Ecto neural progenitor cell (in vitro differentiated cells): Measurements from ENCODE around the gene MMD2.
"Not testable (repeated sequence)": the region's sequence is repeated elsewhere in the genome, so short reads cannot be mapped to it uniquely, and the experiment has no call there.

Experiments
- DNase-seq: peaks from one replicate; pipeline ENCODE4 v3.0.0-alpha.2; 2018; ENCODE audit warnings: low spot score

The MMD2 gene, protein sequence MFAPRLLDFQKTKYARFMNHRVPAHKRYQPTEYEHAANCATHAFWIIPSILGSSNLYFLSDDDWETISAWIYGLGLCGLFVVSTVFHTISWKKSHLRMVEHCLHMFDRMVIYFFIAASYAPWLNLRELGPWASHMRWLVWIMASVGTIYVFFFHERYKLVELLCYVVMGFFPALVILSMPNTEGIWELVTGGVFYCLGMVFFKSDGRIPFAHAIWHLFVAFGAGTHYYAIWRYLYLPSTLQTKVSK

DNA sequence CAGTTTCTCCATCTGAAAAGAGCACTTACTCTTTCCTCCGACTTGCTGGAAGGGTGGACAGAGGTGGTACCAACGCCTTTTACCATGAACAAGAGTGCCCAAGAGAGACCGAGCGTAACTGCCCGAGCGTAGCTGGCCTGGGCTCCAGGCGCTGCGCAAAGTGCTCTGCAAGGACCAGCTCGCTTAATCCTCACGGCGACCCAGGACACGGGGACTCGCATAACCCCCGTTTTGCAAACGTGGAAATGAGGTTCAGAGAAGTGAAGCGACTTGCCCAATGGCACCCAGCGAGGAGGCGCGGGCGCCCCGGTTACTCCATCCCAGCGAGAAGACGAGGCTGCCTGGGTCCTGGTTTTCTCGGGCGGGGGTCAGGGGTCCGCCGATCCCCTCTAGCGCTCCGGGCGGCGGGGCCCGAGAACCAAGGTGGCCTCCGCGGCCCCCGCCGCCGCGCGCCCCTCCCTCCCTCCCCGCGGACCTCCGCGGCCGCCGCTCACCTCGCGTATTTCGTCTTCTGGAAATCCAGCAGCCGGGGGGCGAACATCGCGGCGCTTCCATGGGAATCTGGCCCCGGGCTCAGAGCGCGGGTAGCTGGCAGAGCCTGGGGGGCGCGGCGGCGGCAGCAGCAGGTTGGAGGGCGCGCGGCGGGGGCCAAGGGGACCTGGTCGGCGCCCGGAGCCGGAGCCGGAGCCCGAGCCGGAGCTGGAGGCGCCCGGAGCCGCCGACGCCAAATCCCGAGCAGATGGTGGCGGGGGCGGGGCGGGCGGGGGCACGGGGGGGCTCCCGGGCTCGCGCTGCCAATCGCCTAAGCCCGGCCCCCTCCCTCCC, at the start of gene MMD2:
TSS of gene MMD2 (minus strand) at position 711 of the 825 bp plus-strand sequence. CDS start at position 541, 170 bp downstream.
- DNase-seq, result peak; percentile 66

GRCh38 chr7:5005066-5005465, 46.1 kb upstream of the MMD2 start:
- DNase-seq, result no peak

DNA sequence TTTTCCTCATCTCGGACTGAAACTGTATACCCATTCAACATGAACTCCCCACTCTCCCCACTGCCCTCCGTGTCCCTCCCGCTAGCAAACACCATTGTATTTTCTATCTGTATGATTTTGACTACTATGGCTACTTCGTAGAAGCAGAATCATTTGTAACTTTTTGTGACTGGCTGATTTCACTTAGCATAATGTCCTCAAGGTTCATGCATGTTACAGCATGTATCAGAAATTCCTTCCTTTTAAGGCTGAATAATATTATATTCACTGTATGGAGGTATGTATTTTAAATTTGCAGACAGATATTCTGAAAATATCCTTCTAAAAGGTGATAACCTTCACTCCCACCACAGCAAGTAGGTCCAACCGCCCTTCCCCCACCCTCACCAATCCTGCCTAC, 42.9 kb upstream of the MMD2 start:
- no peak for DNase-seq

- no peak for DNase-seq
These were observed 42.0 kb upstream of the MMD2 start for GRCh38 chr7:5001003-5001402.

GRCh38 chr7:4999369-4999950, 40.5 kb upstream of the MMD2 start:
- no peak for DNase-seq

- DNase-seq, result no peak
These were observed 39.9 kb upstream of the MMD2 start for GRCh38 chr7:4998910-4999309.

GRCh38 chr7:4998244-4998643, 39.3 kb upstream of the MMD2 start:
- no peak for DNase-seq

GRCh38 chr7:4996696-4997222, 37.8 kb upstream of the MMD2 start:
- DNase-seq, result no peak

DNA sequence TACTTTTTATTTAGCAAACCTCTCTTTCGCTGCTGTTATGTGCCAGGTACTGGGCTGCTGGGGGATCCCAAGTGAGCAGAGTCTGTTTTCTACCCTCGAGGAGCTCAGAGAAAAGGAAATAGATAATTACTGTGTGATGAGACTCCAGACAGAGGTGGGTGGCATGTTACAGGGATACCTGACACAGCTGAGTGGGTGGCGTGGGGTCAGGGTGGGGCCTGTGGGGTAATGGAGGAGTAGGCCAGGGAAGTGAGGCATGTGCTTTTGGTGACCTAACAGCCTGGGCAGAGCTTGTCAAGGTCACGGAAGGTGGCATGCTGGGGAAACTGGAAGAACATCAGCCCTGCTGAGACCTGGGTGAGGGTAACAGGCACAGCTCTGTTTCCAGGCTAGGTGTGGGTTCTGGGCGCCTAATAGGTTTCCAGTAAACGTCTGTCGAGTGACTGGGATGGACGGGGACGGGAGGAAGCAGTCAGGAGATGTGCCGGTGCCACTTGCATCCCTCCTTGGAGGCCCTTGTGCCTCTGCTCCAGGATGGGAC, 36.5 kb upstream of the MMD2 start:
- no peak for DNase-seq

GRCh38 chr7:4993471-4993870, 34.5 kb upstream of the MMD2 start:
- no peak for DNase-seq

DNA sequence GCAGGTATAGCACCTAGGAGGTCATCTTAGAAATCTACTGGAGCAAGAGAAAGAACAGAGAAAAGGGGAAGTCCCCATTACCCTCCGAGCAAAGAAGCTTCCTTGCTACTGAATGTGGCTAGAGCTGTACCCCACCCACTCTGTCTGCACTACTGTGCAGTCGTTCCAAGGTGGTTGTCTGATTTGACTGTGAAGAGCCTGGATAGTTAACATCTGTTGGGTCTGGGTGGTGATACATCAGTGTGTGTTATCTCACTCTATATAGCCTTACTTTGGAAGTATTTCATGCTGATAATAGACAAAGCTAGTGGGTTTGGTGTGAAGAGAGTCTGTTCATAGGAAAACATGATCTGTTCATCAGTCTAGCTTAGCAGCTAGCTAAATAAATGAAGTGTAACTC, 23.8 kb upstream of the MMD2 start:
- not testable (repeated sequence) for DNase-seq

GRCh38 chr7:4981295-4981890, 22.4 kb upstream of the MMD2 start:
- DNase-seq, result not testable (repeated sequence)

- not testable (repeated sequence) for DNase-seq
These were observed 16.6 kb upstream of the MMD2 start for GRCh38 chr7:4975626-4976025.

DNA sequence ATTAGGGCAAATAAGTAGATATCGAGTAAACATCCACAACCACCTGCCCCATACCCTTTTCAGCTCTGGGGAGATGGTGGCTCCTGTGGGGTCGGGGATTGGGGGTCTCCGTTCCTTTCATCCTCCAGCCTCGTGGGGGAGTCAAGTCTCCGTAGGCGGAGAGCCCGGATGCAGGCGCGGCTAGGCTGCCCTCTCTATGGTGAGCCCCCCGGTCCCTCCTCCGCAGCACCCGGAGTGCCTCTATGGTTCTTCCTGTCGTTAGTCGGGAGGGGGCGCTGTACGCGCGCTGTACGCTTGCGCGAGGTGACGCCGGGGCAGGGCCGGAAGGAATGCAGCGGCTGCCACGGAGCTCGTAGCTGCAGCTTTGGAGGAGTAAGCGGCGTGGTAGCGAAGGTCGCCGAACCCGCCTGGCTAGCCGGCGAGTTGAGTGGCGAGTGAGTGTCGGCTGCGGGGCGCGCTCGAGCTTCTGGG, 14.8 kb upstream of the MMD2 start:
- DNase-seq, result peak; percentile 97

DNA sequence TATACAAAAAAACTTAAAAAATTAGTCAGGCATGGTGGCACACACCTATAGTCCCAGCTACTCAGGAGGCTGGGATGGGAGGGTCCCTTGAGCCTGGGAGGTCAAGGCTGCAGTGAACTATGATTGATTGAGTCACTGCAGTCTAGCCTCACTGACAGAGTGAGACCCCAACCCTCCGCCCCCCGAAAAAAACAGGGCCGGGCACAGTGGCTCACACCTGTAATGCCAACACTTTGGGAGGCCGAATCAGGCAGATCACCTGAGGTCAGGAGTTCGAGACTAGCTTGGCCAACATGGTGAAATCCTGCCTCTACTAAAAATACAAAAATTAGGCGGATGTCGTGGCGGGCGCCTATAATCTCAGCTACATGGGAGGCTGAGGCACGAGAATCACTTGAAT, 13.5 kb upstream of the MMD2 start:
- not testable (repeated sequence) for DNase-seq

- no peak for DNase-seq
These were observed 6.5 kb upstream of the MMD2 start for GRCh38 chr7:4965295-4966022.

DNA sequence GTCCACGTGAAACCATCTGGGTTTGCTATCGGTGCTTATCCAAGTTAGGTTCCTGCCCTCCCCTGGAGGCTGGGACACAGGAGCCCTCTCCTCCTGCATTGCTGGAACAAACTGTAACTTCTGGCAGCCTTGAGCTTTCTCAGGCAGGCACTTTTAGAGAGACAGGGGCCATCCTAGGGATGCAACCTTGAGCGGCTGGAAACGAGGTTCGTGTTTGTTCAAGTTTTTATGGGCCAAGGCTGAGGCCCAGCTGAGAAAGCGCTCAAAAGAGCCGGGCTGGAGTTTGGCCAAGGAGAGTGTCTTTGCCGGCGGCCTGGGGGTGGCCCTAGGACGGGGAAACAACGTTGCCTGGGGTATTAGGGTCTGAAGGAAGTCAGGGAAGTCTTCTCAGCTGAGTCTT, 5.5 kb upstream of the MMD2 start:
- DNase-seq, result no peak

DNA sequence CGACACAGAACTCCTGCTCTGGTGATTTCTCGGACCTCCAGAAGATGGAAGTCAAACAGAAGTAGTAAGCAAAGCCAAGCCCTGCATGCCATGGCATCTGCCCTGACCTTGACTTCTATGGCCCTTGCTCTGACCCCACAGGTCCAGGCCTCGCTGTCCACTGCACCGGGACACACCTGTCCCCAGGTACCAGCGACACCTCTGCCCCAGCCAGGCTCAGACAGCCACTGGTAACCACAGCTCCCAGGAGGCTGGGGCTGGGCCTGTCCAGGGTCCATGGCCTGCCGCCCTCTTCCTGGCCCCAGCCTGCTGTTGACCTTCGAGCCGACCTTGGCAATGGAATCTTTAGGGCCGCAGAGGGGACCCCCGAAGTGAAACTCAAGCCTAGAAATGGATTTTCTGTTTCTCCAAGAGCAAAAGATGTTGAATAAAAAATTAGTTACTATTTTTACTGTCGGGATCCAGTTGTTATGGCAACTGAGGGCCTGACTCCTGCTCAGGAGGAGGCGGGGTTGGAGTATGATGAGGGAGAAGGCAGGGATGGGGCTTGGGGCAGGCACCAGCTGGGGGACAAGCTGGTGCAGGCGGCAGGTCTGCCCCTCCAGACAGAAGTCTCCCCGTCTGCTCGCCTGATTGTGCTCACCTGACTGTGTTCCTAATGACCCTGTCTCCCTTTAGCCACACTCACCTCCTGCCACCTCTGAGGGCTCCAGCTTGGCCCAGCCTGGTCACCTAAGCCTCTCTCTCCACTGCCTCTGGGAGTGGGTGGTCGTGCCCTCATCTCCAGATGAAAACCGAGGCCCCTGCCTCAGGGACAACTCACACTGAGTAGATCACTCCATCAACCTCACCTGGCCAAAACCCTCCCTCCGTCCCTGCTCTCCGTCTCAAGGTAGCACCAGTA, 4.1 kb upstream of the MMD2 start:
- no peak for DNase-seq

DNA sequence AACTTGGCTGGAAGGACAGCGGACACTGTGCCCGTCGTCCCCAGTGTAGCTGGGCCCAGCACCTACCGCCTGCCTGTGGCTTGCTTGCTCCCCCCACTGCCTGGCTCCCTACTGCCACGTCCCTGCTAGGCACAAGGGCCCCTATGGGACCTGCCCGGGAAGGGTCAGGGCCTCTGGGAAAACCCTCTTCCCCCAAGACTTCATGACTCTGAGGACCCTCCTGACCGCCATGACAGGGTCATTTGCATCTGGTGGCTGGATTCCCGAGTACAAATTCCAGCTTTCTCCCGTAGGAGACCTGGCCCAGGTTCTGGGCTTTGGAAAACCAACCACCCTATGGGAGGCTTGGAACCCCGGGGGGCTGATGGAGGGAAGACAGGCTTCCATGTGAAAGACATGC, 1.4 kb upstream of the MMD2 start:
- no peak for DNase-seq

GRCh38 chr7:4959893-4960292, 906 bp upstream of the MMD2 start:
- DNase-seq, result no peak
